Activated naive CD4-positive, alpha-beta T cell treated with anti-CD3 and anti-CD28 coated beads for 36 hours (primary cell): ENCODE measurements around the gene ARHGAP9. TPM values are rescaled to one million over a fixed set of nuclear protein-coding genes. Genes with fewer than 3 reads are reported as not detected.
"Not testable (repeated sequence)": the region's sequence is repeated elsewhere in the genome, so short reads cannot be mapped to it uniquely, and the experiment has no call there.

ENCODE experiments used
- CTCF ChIA-PET: fragments of 350-600 bp; sonication (Branson Sonifier 250); formaldehyde crosslinking; loops from one replicate; lab custom pipeline; 2021; ENCODE audit warnings: antibody characterized with exemption; lab: Charles Lee
- DNase-seq: peaks from one replicate; pipeline ENCODE4 v3.0.0-alpha.2; 2020
- H3K27ac Mint-ChIP-seq: one replicate; pipeline ENCODE4 v1.8.0; 2021; ENCODE audit warnings: mild to moderate bottlenecking, mixed read lengths
- H3K27me3 Mint-ChIP-seq: one replicate; pipeline ENCODE4 v1.8.0; 2021; ENCODE audit warnings: low read depth, mixed read lengths
- H3K36me3 Mint-ChIP-seq: one replicate; pipeline ENCODE4 v1.8.0; 2021; ENCODE audit warnings: low read depth, mixed read lengths
- H3K4me1 Mint-ChIP-seq: one replicate; pipeline ENCODE4 v1.8.0; 2021; ENCODE audit warnings: low read depth, mixed read lengths
- H3K4me3 Mint-ChIP-seq: one replicate; pipeline ENCODE4 v1.8.0; 2021; ENCODE audit warnings: mild to moderate bottlenecking, moderate library complexity, mixed read lengths
- H3K9me3 Mint-ChIP-seq: one replicate; pipeline ENCODE4 v1.8.0; 2021; ENCODE audit warnings: mixed read lengths
- intact Hi-C: fragments of 100-400 bp; cut with micrococcal nuclease; formaldehyde crosslinking; loops from one replicate; pipeline ENCODE4 v1.15.1; 2023
- total RNA-seq, 2 experiments: library from RNA; stranded (reverse); gene quantifications; one replicate each; pipeline ENCODE4 v1.2.3, GENCODE V29; 2021

ARHGAP9 gene
- total RNA-seq, 2 experiments from 2014 or later = 95.9 to 97.9 TPM

- DNase-seq = no peak
- Mint-ChIP-seq H3K36me3 (peaks cover 69% of the 10 kb centered on the region), H3K4me1 (peaks cover 7% of the 10 kb centered on the region), H3K27me3 (no peaks in the 10 kb centered on the region), H3K27ac (no peak overlapping the region), H3K9me3 (no peaks in the 10 kb centered on the region), H3K4me3 (no peak overlapping the region)
- CTCF ChIA-PET = no interaction called here
- intact Hi-C loops = no loop called here
Measured at GRCh38 chr12:57498571-57498970, 18.9 kb upstream of the ARHGAP9 start.

- DNase-seq = no peak
- no peaks in the 10 kb centered on the region for H3K9me3 Mint-ChIP-seq
- H3K4me3 Mint-ChIP-seq = no peak overlapping the region
- peaks cover 67% of the 10 kb centered on the region for H3K36me3 Mint-ChIP-seq
- no peak overlapping the region for H3K27ac Mint-ChIP-seq
- CTCF ChIA-PET = no interaction called here
- H3K4me1 Mint-ChIP-seq = peaks cover 7% of the 10 kb centered on the region
- intact Hi-C loops = no loop called here
- H3K27me3 Mint-ChIP-seq = no peaks in the 10 kb centered on the region
Measured at GRCh38 chr12:57498132-57498502, 18.5 kb upstream of the ARHGAP9 start.

DNA sequence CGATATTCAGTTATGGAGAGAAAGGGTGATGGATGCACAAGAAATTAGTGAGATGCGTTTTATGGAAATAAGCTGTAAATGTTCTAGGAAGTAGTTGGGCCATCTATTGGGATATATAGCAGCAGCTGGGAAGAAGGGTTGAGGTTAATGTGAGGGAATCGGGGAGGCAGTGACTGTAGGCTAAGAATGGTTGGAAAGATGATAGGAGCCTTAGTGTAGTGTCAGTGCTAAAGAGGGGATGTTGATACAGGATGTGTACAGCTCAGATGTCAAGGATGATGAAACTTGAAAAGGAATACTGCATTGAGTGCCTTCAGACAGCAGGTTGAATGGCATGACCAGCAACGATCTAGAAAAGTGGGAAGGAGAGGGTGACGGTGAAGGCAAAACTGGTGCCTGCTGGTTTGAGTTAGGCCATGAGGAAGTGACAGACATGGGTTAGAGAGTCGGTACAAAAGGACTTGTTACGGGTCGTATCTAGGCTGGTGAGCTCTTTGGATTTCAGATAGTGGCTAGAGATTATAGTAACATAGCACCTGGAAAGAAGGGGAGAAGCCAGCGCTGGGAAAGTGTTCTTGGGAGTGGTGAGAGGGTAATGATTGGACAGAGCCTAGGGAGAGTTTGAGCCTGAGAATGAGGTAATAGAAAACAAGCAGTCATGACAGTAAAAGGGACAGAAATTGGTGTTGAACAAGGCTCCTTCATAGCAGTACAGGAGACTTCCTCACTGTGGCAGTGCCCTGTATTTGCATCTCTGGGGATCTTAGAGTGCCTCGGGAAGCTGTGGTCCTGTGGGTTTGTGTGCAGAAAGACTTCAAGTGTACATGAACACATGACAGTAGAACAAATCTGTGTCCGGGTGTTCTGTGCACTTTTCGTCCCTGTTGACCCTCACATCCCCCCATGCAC, 17.8 kb upstream of the ARHGAP9 start:
- peak overlapping the region; percentile 6 for H3K27ac Mint-ChIP-seq
- intact Hi-C loops = no loop called here

DNA sequence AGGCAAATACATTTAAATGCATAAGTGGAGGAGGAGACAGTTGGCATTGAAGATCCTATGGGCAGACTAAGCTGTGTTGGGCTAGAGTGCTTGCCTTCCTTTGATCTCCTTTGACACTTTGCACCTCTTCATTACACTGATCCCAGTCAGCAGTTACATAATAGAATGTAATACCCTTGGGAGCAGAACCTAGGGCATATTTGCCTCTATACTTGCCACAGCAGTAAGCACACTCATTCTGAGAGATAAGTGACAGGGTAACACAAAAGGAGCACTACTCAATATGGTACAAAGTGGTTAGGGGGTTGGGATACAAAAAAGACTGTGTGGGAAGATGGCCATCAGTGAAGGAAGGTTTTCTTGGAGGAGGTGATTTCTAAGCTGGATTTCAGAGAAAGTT, 17.2 kb upstream of the ARHGAP9 start:
- DNase-seq = no peak
- peak overlapping the region; percentile 6 for H3K27ac Mint-ChIP-seq
- no peak overlapping the region for H3K4me3 Mint-ChIP-seq
- peaks cover 69% of the 10 kb centered on the region for H3K36me3 Mint-ChIP-seq
- intact Hi-C loops = no loop called here
- H3K4me1 Mint-ChIP-seq = peaks cover 14% of the 10 kb centered on the region
- H3K27me3 Mint-ChIP-seq = no peaks in the 10 kb centered on the region
- CTCF ChIA-PET = interaction anchor here (0.6 to 1.2 kb wide), 2 partner anchors 13 to 56 kb away, joined by 3 to 7 read pairs; no protein-coding TSS in a partner anchor
- no peaks in the 10 kb centered on the region for H3K9me3 Mint-ChIP-seq

More for the DNA sequence above, 17.8 kb upstream of the ARHGAP9 start:
- Mint-ChIP-seq H3K36me3 (peaks cover 70% of the 10 kb centered on the region), H3K27me3 (no peaks in the 10 kb centered on the region), H3K9me3 (no peaks in the 10 kb centered on the region), H3K4me1 (peaks cover 13% of the 10 kb centered on the region), H3K4me3 (no peak overlapping the region)
- no peak for DNase-seq
- CTCF ChIA-PET = interaction anchor here (0.6 to 1.2 kb wide), 2 partner anchors 12 to 55 kb away, joined by 3 to 7 read pairs; no protein-coding TSS in a partner anchor

DNA sequence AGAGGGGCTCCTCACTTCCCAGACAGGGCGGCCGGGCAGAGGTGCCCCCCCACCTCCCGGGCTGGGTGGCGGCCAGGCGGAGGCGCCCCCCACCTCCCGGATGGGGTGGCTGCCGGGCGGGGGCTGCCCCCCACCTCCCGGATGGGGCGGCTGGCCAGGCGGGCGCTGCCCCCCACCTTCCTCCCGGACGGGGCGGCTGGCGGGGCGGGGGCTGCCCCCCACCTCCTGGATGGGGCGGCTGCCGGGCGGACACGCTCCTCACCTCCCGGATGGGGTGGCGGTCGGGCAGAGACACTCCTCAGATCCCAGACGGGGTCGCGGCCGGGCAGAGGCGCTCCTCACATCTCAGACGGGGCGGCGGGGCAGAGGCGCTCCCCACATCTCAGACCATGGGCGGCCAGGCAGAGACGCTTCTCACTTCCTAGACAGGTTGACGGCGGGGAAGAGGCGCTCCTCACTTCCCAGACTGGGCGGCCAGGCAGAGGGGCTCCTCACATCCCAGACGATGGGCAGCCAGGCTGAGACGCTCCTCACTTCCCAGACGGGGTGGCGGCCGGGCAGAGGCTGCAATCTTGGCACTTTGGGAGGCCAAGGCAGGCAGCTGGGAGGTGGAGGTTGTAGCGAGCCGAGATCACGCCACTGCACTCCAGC, 15.5 kb upstream of the ARHGAP9 start:
- Mint-ChIP-seq H3K4me1 (peaks cover 24% of the 10 kb centered on the region), H3K36me3 (peaks cover 66% of the 10 kb centered on the region)
- intact Hi-C loops, H3K27me3 Mint-ChIP-seq, CTCF ChIA-PET, H3K4me3 Mint-ChIP-seq, DNase-seq, H3K9me3 Mint-ChIP-seq, H3K27ac Mint-ChIP-seq: not testable (repeated sequence)

GRCh38 chr12:57491393-57492280, 12.0 kb upstream of the ARHGAP9 start:
- Mint-ChIP-seq H3K27me3 (no peaks in the 10 kb centered on the region), H3K36me3 (peaks cover 62% of the 10 kb centered on the region), H3K9me3 (no peaks in the 10 kb centered on the region), H3K27ac (peak overlapping the region; percentile 68), H3K4me1 (peaks cover 43% of the 10 kb centered on the region), H3K4me3 (no peak overlapping the region)
- intact Hi-C loops = no loop called here
- CTCF ChIA-PET = interaction anchor here (1.1 kb wide), 1 partner anchor 33 kb away, joined by 4 read pairs; no protein-coding TSS in a partner anchor
- DNase-seq = no peak

- H3K36me3 Mint-ChIP-seq = peaks cover 55% of the 10 kb centered on the region
- no peaks in the 10 kb centered on the region for H3K27me3 Mint-ChIP-seq
- H3K9me3 Mint-ChIP-seq = no peaks in the 10 kb centered on the region
- intact Hi-C loops = no loop called here
- peaks cover 43% of the 10 kb centered on the region for H3K4me1 Mint-ChIP-seq
- no peak overlapping the region for H3K4me3 Mint-ChIP-seq
- no peak overlapping the region for H3K27ac Mint-ChIP-seq
- CTCF ChIA-PET = interaction anchor here (0.8 to 1.7 kb wide), 5 partner anchors 10 to 275 kb away, joined by 3 to 7 read pairs (median 3); partner anchors contain the start of gene ARHGAP9
- DNase-seq = no peak
Measured at GRCh38 chr12:57490126-57490525, 10.5 kb upstream of the ARHGAP9 start.

- Mint-ChIP-seq H3K27me3 (no peaks in the 10 kb centered on the region), H3K9me3 (no peaks in the 10 kb centered on the region), H3K4me1 (peaks cover 43% of the 10 kb centered on the region), H3K36me3 (peaks cover 52% of the 10 kb centered on the region), H3K4me3 (peak overlapping the region; percentile 97), H3K27ac (peak overlapping the region; percentile 94)
- intact Hi-C loops = no loop called here
- DNase-seq = no peak
- CTCF ChIA-PET = interaction anchor here (1.5 to 1.7 kb wide), 2 partner anchors 13 to 31 kb away, joined by 5 to 7 read pairs; no protein-coding TSS in a partner anchor
Measured at GRCh38 chr12:57489157-57489641, 9.5 kb upstream of the ARHGAP9 start.

DNA sequence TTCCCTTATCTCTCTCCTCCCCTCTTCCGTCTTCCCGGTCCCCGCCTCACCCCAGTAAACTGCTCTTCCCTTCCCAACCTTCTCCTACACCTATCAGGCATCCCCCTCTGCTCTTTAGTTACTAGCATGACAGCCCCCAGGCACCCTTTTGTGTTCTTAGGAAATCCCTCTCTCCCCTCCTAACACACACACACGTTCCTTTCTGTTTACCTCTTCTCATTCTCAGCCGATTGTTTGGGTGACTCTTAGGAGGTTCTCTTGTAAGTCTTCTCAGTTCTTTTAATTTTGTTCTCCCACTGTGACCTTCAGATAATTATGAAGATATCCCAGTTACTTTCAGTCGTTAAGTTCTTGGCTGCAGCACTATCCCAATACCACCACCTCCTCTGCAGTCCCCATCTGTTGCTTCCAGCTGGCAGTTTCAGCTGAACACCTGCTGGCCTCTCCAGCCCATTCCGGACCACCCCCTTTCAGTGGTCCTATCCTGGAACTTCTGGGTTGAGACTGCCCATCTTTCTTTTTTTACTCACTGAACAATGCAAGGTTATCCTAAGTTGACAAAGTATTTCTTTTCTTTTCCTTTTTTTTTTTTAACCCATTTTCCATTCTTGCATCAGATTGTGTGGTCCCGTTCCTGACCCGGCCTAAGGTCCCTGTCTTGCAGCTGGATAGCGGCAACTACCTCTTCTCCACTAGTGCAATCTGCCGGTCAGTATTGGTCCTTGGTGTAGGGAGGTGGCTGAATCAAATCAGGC, 8.9 kb upstream of the ARHGAP9 start:
- CTCF ChIA-PET = interaction anchor here (1.5 to 1.7 kb wide), 2 partner anchors 12 to 30 kb away, joined by 5 to 7 read pairs; no protein-coding TSS in a partner anchor

DNA sequence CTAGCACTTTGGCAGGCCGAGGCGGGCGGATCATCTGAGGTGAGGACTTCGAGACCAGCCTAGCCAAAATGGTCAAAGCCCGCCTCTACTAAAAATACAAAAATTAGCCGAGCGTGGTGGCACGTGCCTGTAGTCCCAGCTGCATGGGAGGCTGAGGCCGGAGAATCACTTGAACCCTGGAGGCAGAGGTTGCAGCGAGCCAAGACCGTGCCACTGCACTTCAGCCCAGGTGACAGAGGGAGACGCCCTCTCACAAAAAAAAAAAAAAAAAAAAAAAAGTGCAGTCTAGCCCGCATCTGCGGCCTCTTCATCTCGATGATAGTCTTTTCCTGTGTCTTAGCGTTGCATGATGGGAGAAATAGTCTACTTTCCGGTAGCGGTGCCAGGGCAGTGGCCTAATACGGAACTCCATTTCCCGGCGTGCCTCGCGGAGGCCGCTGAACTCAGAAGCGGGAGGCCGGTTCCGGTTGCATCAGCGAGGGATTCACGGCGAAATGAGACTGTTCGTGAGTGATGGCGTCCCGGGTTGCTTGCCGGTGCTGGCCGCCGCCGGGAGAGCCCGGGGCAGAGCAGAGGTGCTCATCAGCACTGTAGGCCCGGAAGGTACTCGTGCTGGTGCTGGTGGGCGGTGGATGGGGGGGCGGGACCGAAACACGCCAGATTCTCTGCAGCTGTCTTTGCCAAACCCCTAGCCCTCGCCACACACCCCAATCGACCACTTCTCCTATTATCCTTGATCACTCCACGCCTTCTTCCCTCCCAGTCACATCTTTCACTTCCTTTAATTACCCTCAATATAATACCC, 8.1 kb upstream of the ARHGAP9 start, which contains the start of gene MARS1:
Gene MARS1 (plus strand): TSS at position 472 of the 805 bp plus-strand sequence. CDS start 23 bp downstream, at position 495.
- intact Hi-C loops = loop anchor here (1.0 kb wide), 5 partner anchors 9 to 207 kb away; partner anchors contain the start of genes DCTN2, DDIT3 and GLI1
- H3K36me3 Mint-ChIP-seq = peaks cover 50% of the 10 kb centered on the region
- peak within 1 kb of the TSS; percentile 97 for H3K4me3 Mint-ChIP-seq
- H3K9me3 Mint-ChIP-seq = no peaks in the 10 kb centered on the region
- DNase-seq = peak; percentile 97
- CTCF ChIA-PET = interaction anchor here (1.1 to 1.2 kb wide), 2 partner anchors 16 to 25 kb away, joined by 3 to 6 read pairs; no protein-coding TSS in a partner anchor
- peak within 1 kb of the TSS; percentile 94 for H3K27ac Mint-ChIP-seq
- H3K27me3 Mint-ChIP-seq = no peaks in the 10 kb centered on the region
- H3K4me1 Mint-ChIP-seq = peaks cover 49% of the 10 kb centered on the region

More for the DNA sequence above, 8.9 kb upstream of the ARHGAP9 start:
- intact Hi-C loops = loop anchor here (1.0 kb wide), 1 partner anchor 32 kb away; the partner anchor contains the start of gene DDIT3
- no peak for DNase-seq
- Mint-ChIP-seq H3K4me1 (peaks cover 43% of the 10 kb centered on the region), H3K36me3 (peaks cover 49% of the 10 kb centered on the region), H3K9me3 (no peaks in the 10 kb centered on the region), H3K27ac (peak overlapping the region; percentile 94), H3K4me3 (peak overlapping the region; percentile 97), H3K27me3 (no peaks in the 10 kb centered on the region)
